C1 segment of cervical spinal cord (tissue), 14 donors: ENCODE results near the gene MAP4K4.
A peak's percentile ranks its signal among the peaks of the same experiment; 100 is the strongest.

Experiments
- DNase-seq, 14 donors: peaks; one replicate each; lab custom pipeline; 2025; lab: John Stamatoyannopoulos, UW

Gene MAP4K4

DNA sequence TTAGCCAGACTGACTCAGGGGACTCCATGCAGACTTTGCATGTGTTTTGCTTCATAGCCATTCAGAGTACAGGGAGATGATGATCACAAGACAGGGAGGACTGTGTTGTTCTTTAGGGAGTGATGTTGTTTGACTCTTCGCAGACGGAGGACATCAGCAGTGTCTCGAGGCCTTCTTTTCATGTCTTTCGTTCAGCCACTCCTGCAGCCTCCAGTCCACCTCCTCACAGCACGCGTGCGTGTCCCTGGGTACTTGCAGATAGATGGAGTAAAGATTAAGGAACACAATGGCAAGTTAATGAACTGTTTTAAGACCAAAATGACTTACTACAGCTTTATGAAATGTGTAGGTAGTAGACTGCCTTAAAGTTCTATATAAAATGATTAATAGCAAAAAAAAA is 114.7 kb downstream of the MAP4K4 start:
- no peak for DNase-seq

DNA sequence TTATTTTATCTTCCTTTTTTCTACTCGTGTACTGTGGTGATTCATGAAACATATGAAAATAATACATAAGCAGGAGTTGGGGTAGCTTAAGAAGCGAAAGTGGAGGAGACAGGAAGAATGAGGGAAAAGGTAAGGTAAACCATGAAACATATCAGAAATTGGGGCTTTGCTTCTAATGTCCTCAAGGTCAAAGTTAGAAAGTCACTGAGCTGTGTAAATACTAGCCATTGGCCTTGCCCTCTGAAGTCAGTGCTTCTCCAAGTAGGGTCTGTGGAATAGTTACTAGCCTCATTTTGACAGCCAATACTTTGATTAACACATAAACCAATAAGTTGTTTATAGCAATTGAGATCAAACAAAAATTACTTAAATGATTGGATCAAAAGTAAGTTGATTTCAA is 117.2 kb downstream of the MAP4K4 start:
- DNase-seq: no peak

DNA sequence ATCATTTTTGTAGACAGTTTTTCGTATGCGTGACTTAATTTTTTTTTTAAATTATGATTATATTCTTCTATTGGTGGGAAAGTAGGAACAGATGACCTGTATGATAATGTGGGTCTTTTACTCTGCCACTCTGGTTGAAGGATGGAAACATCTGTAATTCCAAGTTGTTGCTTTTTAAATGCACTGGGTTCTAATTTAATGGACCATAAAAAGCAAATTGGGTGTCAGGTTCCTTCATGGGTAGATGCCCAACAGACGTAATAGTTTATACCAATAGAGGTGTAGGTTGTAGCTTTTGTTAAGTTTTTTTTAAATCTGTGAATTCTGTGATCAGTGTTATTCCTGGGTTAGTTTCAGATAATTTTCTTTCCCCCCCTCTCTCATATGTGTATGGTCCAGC is 117.6 kb downstream of the MAP4K4 start:
- DNase-seq: no peak

DNA sequence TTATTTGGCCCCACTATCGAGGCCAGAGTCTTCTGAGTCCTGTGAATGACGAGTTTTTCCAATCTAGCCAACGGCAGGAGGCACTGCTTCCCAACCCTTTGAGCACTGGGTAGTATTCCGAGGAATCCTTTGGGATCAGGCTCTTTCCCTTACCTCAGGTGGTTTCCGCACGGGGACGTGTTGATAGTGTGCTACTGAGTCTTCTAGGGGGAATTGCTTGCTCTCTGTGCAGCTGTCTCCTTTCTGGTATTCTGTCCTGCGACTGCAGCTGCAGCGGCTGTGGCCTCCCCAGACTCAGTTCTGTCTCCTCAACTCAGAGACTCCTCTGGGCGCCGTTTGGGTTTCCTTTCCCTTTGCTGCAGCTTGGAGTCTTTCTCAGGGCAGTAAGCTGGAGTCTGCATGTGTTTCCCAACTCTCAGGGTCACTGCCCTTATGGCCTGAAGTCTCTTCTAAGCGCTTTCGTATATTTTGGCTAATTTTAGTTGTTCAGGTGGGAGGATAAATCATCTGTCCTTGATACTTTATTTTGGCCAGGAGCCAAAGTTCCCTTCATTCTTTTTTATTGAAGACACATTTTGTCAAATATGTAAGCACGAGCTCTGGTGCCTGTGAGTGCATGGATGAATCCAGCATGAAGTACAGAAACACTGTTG is 118.4 kb downstream of the MAP4K4 start:
- DNase-seq: peak in 1 of 14 donors; percentile 45

DNA sequence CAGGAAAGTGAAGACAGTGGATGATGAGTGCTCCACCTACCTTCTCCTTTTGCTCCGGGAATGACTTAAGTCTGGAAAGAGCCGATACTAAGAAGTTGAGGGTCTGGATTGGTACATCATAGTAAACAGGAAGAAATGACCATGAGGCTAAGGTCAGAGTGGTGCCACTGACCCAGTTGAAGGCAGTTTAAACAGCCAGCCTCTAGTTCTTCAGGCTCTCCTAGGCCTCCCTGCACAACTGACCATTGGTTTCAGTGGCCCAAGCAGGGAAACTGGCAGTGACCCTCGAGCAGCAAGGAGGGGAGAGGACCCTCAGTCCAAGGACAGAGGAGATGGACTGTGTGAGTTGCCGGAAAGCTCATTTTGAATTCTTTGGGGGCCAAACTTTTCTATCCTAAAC is 119.1 kb downstream of the MAP4K4 start:
- DNase-seq: no peak

DNA sequence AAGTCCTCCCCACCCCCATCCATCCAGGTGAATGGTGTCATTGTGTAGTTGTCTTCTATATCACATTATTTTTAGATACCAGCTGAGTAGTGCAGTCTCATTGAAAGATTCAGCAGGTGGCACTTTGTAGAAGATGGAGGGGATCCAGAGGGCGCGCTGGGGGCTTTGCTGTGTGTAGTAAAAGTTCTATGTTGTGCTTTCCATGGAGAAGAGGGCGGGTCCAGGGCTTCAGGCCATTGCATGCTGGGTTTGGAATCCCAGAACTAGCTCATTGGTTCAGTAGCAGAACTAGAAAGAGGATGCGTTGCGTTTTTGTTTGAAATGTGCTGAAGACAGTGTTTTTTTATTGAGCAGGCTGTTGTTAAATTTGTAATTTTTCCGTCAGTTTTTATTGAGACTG is 120.0 kb downstream of the MAP4K4 start:
- no peak for DNase-seq

- DNase-seq: peak in 6 of 14 donors; percentile 24 to 59 (median 52)
Observed at GRCh38 chr2:101818531-101819451, 121.3 kb downstream of the MAP4K4 start.

GRCh38 chr2:101820519-101820918 is 123.0 kb downstream of the MAP4K4 start:
- peak in 1 of 14 donors; percentile 37 for DNase-seq

DNA sequence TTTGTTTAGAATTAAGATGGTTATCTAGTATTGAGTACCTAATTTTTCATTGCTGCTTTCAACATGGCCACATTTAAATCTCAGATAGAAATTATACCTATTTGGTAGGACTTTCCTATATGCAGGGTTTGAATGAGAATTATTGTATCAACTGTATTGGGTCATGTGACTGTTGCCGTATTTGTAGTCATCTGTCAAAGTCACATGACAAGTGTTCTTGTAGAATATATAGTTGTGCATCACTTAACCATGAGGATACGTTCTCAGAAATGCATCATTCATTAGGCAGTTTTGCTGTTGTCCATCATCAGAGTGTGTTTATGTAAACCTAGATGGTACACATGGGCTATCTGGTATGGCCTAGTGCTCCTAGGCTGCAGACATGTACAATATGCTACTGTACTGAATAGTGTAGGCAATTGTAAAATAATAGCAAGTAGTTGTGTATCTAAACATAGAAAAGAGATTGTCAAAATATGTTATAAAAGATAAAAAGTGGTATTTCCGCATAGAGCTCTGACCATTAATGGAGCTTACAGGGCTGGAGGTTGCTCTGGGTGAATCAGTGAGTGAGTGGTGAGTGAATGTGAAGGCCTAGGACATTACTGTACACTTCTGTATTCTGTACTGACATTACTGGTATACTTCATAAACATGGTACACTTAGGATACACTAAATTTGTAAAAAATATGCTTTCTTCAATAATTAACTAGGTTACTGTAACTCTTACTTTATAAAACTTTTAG is 123.7 kb downstream of the MAP4K4 start:
- no peak for DNase-seq

- DNase-seq: no peak
Observed at GRCh38 chr2:101821828-101822458, 124.4 kb downstream of the MAP4K4 start.

DNA sequence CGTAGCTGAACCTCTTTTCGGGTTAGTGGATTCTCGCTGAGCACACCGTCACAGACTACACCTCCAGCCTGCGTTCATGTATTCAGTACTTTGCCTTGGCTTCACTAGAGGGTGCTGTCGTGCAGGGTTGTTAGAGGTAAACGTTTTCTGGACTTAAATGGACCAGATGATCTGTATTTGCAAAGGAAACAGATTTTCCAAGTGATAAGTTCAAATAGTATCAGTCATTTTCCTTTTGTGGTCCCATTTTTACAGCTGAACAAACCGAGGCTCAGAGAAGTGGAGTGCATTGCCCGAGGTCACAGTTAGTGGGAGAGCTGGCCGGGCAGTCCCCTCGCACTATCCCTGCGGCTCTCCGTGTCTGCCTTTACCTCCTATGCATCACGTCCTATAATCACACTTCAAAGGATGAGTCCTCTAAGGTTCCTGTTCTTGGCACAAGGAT is 125.9 kb downstream of the MAP4K4 start:
- peak in 6 of 14 donors; percentile 10 to 34 (median 26) for DNase-seq

DNA sequence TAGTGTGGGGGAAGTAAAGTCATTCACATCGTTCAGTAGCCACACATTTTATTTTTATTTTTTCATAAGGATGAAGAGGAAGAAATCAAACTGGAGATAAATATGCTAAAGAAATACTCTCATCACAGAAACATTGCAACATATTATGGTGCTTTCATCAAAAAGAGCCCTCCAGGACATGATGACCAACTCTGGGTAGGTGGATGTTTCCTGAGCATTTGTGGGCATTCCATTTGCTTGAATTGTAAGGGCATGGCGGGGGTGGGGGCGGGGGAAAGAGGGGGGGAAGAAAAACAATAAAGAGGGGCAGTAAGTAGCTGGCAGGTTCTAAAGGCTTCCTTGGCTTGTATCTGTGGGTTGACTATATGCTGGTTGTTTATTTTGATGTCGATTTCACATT is 126.4 kb downstream of the MAP4K4 start:
- DNase-seq: no peak

DNA sequence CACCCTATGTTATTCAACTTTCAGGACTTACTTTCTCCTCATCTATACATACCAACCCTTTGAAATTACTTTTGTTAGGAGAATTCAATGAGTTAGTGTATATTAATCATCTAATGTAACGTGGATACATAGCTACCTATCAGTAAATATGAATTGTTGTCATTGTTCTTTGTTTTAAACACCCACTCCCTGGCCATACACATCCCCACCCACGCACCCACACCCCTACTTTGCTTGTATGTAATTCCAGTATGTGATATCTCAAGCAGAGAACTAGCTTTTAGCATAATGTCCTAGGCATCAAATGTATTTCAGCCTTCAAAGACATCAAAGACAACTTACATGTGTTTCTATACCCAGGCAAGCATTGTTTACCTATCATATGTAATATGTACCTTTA is 129.2 kb downstream of the MAP4K4 start:
- DNase-seq: no peak

DNA sequence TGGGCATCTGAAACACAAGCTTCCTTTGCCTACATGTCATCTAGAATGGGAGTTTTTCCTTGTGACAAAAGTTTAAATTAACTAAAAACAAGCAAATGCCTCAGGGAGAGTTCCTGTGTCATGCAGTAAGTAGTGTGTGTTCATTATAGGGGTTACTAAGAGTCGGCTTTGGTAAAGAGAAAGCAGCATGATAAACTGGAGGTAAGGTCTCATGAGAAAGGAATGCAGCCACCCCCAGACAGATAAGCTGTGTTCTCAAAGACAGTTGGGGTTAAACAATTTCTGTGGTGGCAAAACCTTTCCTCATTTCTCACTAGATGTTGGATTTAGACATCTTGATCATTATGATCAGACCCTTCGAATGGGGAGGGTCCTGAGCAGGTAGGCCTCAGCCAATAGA is 129.7 kb downstream of the MAP4K4 start:
- DNase-seq: no peak

- DNase-seq: no peak
Observed at GRCh38 chr2:101828257-101828656, 130.8 kb downstream of the MAP4K4 start.

DNA sequence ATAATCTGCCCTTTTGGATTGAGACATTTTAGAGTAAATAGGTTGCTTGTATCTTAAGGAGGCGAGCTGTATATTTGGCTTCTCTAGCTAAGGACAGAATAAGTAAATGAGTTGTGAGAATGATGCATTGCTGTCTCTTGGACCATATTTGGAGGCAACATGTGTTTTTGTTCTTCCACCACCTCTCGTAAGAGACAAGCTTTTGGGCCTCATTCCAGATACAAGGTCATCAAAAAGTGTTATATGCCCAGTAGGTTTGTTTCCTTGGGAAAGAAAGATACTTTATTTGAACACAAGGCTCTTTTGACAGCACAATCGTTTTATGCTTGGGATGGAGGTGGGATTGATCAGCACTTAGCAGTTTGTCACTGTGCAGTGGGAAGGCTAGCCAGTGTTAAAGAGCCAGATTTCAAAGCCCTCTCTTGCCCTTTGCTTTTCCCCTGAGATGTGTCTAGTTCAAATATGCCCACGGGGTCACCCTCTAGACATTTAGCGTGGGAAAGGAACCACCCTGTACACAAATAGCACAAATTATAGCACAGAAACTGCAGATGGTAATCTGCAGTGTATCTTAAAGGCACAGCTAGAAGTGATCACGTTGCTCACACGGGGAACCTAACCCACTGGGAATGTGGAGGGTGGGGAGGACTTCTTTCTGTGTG is 131.3 kb downstream of the MAP4K4 start:
- no peak for DNase-seq

GRCh38 chr2:101829429-101829828 is 131.9 kb downstream of the MAP4K4 start:
- DNase-seq: no peak

- no peak for DNase-seq
Observed at GRCh38 chr2:101830146-101830545, 132.6 kb downstream of the MAP4K4 start.

GRCh38 chr2:101830555-101830954 is 133.0 kb downstream of the MAP4K4 start:
- DNase-seq: no peak

- DNase-seq: peak in 12 of 14 donors; percentile 46 to 81 (median 72)
Observed at GRCh38 chr2:101831351-101831865, 133.9 kb downstream of the MAP4K4 start.

GRCh38 chr2:101832114-101832513 is 134.6 kb downstream of the MAP4K4 start:
- peak in 1 of 14 donors; percentile 30 for DNase-seq
